ENCODE measurements around the gene PARD6B.

DNA sequence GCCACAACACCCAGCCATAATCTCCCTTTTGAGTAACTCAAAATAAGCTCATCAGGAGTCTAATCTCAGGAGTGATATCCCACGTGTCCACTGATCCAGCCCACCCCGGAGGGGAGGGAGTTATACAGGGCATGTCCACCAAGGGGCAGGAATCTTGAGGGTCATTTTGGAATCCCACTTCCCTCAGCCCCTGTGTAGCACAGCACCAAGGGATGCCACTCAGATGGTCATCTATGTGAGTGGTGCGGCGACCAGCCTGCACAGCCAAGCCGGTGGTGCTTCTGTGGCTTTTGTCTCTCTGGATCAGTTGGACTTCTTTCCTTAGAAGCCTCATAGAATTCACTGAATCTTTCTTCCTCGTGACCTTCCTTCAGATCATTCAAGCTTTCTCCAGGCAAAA is 52.5 kb downstream of the PARD6B start:
- no peak for TF ChIP-seq EZH2phosphoT487 (conservative IDR thresholded peaks at IDR 0.05; ENCODE audit: low read length)
- TF ChIP-seq, protein P1, sequence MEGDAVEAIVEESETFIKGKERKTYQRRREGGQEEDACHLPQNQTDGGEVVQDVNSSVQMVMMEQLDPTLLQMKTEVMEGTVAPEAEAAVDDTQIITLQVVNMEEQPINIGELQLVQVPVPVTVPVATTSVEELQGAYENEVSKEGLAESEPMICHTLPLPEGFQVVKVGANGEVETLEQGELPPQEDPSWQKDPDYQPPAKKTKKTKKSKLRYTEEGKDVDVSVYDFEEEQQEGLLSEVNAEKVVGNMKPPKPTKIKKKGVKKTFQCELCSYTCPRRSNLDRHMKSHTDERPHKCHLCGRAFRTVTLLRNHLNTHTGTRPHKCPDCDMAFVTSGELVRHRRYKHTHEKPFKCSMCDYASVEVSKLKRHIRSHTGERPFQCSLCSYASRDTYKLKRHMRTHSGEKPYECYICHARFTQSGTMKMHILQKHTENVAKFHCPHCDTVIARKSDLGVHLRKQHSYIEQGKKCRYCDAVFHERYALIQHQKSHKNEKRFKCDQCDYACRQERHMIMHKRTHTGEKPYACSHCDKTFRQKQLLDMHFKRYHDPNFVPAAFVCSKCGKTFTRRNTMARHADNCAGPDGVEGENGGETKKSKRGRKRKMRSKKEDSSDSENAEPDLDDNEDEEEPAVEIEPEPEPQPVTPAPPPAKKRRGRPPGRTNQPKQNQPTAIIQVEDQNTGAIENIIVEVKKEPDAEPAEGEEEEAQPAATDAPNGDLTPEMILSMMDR (IDR thresholded peaks at IDR 0.05; ENCODE audit: insufficient read depth, low read length, poor library complexity, severe bottlenecking): no peak

Measured in SU-DHL-6 (cell line).